Kidney epithelial cell (primary cell): Measurements from ENCODE around the gene FASTK. TPM values are rescaled to one million over a fixed set of nuclear protein-coding genes. Genes with fewer than 3 reads are reported as not detected.

Source experiments
- DNase-seq: peaks from one replicate; pipeline ENCODE4 v3.0.0-alpha.2; 2010; ENCODE audit warnings: low read depth
- H3K27me3 ChIP-seq: 2 replicates; pipeline ENCODE4 v1.6.0; 2011; ENCODE audit warnings: low read length; ENCODE audit not compliant: control insufficient read depth, insufficient read depth
- H3K36me3 ChIP-seq: 2 replicates; pipeline ENCODE4 v1.5.1; 2011; ENCODE audit warnings: low read length; ENCODE audit not compliant: control insufficient read depth, insufficient read depth
- H3K4me3 ChIP-seq: 2 replicates; pipeline ENCODE4 v1.5.1; 2011; ENCODE audit warnings: low read depth, mild to moderate bottlenecking, control low read depth, low read length
- total RNA-seq: library from RNA; depleted of rRNA; stranded (reverse); fragments of >200 nt; gene quantifications from 2 replicates; pipeline ENCODE4 v1.2.3, GENCODE V29; 2015
- TF ChIP-seq, protein P1 (sequence below): IDR thresholded peaks from 2 replicates; pipeline ENCODE4 v1.5.1; 2011; ENCODE audit warnings: mild to moderate bottlenecking, moderate library complexity, low read length, control low read depth, inconsistent platforms; ENCODE audit not compliant: insufficient read depth, poor library complexity, severe bottlenecking

FASTK gene
- total RNA-seq, 1 donor from 2014 or later: 71.7 TPM

DNA sequence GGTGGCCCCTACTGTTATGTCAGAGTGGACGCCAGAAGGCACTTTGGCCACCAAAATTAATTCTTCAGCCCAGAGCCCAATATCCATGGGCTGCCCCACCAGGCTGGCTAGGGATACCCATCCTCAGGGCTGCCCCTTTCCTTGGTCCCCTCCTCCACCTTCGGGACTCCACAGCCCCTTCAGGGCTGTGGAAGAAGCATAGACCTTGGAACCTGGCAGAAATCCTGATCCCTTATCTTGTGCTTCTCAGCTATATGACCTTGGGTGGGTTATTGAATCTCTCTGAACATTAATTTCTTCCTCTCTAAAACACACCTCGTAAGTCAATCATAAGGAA lies 3.2 kb upstream of the FASTK start:
- H3K27me3 ChIP-seq: no peaks in the 10 kb centered on the region
- TF ChIP-seq, protein P1, sequence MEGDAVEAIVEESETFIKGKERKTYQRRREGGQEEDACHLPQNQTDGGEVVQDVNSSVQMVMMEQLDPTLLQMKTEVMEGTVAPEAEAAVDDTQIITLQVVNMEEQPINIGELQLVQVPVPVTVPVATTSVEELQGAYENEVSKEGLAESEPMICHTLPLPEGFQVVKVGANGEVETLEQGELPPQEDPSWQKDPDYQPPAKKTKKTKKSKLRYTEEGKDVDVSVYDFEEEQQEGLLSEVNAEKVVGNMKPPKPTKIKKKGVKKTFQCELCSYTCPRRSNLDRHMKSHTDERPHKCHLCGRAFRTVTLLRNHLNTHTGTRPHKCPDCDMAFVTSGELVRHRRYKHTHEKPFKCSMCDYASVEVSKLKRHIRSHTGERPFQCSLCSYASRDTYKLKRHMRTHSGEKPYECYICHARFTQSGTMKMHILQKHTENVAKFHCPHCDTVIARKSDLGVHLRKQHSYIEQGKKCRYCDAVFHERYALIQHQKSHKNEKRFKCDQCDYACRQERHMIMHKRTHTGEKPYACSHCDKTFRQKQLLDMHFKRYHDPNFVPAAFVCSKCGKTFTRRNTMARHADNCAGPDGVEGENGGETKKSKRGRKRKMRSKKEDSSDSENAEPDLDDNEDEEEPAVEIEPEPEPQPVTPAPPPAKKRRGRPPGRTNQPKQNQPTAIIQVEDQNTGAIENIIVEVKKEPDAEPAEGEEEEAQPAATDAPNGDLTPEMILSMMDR: no peak
- DNase-seq: no peak
- peaks cover 1% of the 10 kb centered on the region for H3K36me3 ChIP-seq
- H3K4me3 ChIP-seq: peak overlapping the region; percentile 84

DNA sequence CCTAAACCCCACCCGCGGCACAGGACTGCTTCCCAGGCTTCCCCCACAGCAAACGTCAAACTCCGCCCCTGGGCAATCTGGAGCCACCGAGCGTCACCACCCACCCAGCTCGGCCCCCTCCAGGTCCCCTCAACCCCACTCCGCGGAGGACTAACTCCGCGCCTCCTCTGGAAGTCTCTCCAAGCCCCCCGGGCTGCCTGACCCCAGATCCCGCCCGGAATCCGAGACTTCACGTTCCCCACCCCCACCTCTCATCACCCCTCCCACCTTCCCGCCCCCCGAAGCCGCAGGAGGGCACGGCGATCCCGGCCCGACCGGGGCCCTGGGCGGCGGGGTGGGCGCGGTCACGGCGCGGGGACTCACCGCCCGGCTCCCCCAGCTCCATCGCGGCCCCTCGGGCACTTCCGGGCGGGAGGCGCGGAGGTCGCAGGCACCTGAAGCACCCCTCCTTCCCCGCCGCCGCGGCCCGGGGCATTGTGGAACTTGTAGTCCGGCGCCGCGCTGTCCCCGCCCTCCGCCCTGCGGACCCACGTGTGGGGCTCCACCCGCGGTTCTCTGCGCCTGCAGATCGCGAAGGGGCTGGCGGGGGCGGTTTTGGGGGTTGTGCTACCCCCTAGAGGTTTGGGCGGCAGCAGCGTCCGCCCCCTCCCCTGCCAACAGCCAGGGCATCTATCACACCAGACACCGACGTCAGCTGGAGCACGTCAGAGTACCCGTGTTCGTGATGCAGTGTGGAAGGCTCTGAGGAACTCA lies 2.6 kb upstream of the FASTK start, which contains the start of gene TMUB1:
Gene TMUB1 (minus strand): TSS at position 423 of the 753 bp plus-strand sequence. CDS start 930 bp downstream, outside the sequence.
- Histone ChIP-seq H3K27me3 (no peaks in the 10 kb centered on the region), H3K4me3 (peak within 1 kb of the TSS; percentile 84), H3K36me3 (peaks cover 1% of the 10 kb centered on the region)
- no peak for DNase-seq
- TF ChIP-seq, protein P1: no peak

DNA sequence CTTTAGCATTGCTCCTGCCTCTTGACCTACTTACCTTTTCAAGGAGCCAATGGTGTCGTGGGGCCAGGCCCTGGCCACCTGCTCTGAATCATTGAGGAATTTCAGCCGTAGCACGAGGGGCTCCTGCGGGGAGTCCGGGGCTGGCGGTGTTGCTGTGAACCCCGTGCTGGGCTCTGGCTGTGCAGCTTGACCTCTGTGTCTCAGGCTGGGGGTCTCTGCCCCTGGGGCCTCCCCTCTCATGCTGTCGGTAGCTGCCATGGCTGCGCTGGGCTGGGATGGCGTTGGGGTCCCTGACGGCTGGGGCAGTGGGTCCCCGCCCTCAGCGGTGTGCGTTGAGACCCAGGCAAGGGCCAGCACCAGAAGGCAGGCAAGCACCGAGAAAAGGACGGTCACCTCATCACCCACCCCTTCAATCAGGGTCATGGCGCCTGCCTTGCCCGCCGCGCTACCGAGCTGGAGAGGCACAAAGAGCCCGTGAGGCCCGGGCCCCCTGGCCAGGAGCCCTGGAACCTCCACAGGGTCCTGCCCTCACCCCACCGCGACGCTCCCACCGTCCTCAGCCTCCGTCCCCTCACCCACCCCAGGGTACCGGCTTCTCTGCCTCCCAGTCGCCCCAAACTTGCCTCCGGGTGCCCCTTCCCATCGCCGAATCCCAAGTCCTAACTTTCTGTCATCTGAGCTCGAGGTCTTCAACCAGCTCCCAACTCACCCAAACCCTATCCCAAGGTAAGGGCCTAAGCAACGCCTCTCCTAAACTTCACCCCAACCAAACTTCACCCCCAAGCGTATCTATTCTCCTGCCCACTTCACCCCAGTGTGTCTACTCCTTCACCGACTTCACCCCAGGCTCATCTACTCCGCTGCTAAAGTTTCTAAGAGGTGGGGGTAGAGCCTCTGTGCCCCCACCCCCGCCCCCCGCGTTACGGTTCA lies 1.8 kb upstream of the FASTK start:
- TF ChIP-seq, protein P1: no peak
- H3K36me3 ChIP-seq: no peaks in the 10 kb centered on the region
- H3K4me3 ChIP-seq: peak overlapping the region; percentile 84
- no peak for DNase-seq
- no peaks in the 10 kb centered on the region for H3K27me3 ChIP-seq

DNA sequence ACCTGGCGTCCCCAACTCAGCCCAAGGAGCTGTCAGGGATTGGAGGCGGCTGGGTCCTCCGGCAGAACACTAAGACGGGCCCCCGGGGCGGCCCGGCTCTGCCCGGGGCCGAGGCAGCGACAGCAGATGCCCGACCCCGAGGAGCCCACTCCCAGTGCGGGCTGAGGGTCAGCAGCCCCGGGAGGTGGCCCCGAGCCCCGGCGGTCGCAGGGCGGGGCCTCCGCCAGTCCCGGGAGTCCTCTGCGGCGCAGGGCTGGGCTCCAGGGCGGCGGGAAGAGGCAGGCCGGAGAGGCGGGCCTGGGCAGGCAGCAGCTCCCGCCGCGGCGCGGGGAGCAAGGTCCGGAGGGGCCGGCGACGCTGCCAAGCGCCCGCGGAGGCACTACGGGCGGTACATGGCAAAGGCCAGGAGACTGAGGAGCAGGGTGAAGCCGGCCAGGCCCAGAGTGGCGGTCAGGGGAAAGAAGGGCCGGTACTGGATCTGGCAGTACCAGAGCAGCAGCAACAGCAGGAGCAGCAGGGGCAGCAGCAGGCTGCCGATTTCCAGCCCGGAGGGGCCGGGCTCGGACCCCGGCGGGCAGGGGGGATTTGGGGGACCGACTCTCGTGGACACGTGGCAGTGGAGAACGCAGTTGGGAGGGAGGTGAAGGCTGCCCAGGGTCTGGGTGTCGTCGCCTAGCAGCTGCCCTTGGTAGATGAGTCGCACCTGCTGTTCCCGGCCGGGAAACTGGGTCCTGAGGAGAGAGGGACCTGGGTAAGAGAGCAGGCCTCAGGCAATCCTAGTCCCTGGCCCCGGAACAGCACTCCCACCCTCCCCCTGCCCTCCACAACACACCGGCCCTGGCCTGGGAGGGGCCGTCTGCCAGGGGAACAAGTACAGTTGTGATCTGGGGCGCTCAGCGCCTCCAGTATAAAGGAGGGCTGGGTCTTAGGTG lies 827 bp upstream of the FASTK start:
- H3K4me3 ChIP-seq: peak overlapping the region; percentile 11
- no peaks in the 10 kb centered on the region for H3K27me3 ChIP-seq
- TF ChIP-seq, protein P1: no peak
- no peak for DNase-seq
- peaks cover 1% of the 10 kb centered on the region for H3K36me3 ChIP-seq

DNA sequence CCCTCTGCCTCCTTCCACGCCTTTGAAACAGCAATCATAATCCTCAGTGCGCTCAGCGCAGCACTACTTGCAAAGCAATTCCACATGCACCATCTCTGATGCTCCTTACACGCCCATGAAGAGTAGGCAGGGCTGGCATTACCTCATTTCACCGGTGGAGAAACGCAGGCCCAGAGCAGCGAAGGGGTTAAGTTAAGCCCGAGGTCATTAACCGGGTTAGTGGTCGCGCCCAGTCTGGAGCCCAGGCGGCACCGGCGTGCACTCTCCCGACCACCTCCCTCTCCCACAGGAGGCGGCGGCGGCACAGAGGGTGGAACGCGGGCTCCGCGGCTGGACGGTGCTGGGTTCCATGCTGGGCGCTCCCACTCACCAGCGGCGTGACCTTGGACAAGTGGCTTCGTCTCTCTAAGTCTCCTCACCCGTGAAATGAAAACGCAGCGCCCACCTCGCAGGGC lies 515 bp downstream of the FASTK start:
- no peaks in the 10 kb centered on the region for H3K27me3 ChIP-seq
- H3K36me3 ChIP-seq: peaks cover 2% of the 10 kb centered on the region
- TF ChIP-seq, protein P1: no peak
- no peak for DNase-seq
- peak overlapping the region; percentile 84 for H3K4me3 ChIP-seq
